Vagina (tissue), 2 donors: ENCODE results near the gene SUN1. TPM values are rescaled to one million over a fixed set of nuclear protein-coding genes. Genes with fewer than 3 reads are reported as not detected.
A peak's percentile ranks its signal among the peaks of the same experiment; 100 is the strongest.

Experiments used
- DNase-seq, 2 donors: peaks; one replicate each; pipeline ENCODE4 v3.0.0-alpha.2; 2017; ENCODE audit errors: extremely low spot score in 2 of 2
- H3K27ac ChIP-seq: fragments of 200-600 bp; sonication (generic); one replicate; pipeline ENCODE4 v1.5.1; 2019
- H3K27me3 ChIP-seq: fragments of 200-600 bp; sonication (generic); one replicate; pipeline ENCODE4 v1.5.1; 2019
- H3K36me3 ChIP-seq, 2 donors: fragments of 200-600 bp; sonication (generic); one replicate each; pipeline ENCODE4 v1.5.1; 2017 to 2019
- H3K4me1 ChIP-seq: fragments of 200-600 bp; sonication (generic); one replicate; pipeline ENCODE4 v1.5.1; 2019
- H3K4me3 ChIP-seq, 2 donors: fragments of 200-600 bp; sonication (generic); 1 replicate in 1 of 2; 2 replicates in 1 of 2; pipeline ENCODE4 v1.5.1; 2016 to 2019
- H3K9me3 ChIP-seq: fragments of 200-600 bp; sonication (generic); one replicate; pipeline ENCODE4 v1.5.1; 2019
- POLR2A ChIP-seq, 2 donors: fragments of 450-650 bp; IDR thresholded peaks; one replicate each; pipeline ENCODE4 v1.6.1; 2017; ENCODE audit warnings: antibody characterized with exemption in 2 of 2, mild to moderate bottlenecking in 2 of 2, moderate library complexity in 2 of 2
- POLR2AphosphoS5 ChIP-seq, 2 donors: sonication (generic); formaldehyde crosslinking; IDR thresholded peaks; one replicate each; pipeline ENCODE4 v1.9.0; 2017; ENCODE audit warnings: antibody characterized with exemption in 2 of 2, mild to moderate bottlenecking in 2 of 2, low read depth in 1 of 2; ENCODE audit not compliant: insufficient read depth in 1 of 2
- intact Hi-C: fragments of 100-400 bp; cut with DNase I; formaldehyde crosslinking; loops from one replicate; pipeline ENCODE4 v1.15.1; 2023
- total RNA-seq: library from RNA; depleted of rRNA; stranded (reverse); fragments of >200 nt; gene quantifications from one replicate; pipeline ENCODE4 v1.2.3, GENCODE V29; 2016
- TF ChIP-seq, protein P1 (sequence below), 3 experiments: fragments of 450-650 bp in 2 of 3; fragments of 200-600 bp in 1 of 3; sonication (generic) in 1 of 3; IDR thresholded peaks; one replicate each; pipeline ENCODE4 v1.5.1; 2017 to 2019; ENCODE audit warnings: antibody characterized with exemption in 3 of 3, mild to moderate bottlenecking in 2 of 3, moderate library complexity in 2 of 3

The SUN1 gene
- total RNA-seq, 1 donor from 2014 or later, result 170 TPM

DNA sequence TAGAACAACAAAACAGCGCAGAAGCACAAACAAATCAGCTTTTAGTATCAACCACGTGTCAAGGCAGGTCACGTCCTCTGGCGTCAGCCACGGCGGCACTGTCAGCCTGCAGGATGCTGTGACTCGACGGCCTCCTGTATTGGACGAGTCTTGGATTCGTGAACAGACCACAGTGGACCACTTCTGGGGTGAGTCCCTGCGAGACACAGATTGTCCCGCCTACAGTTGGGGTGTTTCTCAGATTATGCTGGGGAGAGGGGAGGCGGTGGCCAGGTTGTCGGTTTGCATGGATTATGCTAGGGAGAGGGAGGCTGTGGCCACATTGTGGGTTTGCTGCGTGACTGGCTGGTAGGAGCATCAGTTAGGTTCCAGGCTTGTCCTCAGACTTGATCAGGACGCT lies 9.7 kb downstream of the SUN1 start:
- H3K27me3 ChIP-seq, result no peaks in the 10 kb centered on the region
- peak overlapping the region; percentile 71 for H3K27ac ChIP-seq
- intact Hi-C loops, result no loop called here
- no peak for DNase-seq
- H3K4me1 ChIP-seq, result peaks cover 21% of the 10 kb centered on the region
- peaks cover 0 to 50% of the 10 kb centered on the region in 2 donors for H3K36me3 ChIP-seq
- no peak for TF ChIP-seq POLR2AphosphoS5 (IDR thresholded peaks at IDR 0.05; ENCODE audit: insufficient read depth in 1 of 2, low read depth in 1 of 2)
- TF ChIP-seq POLR2A (IDR thresholded peaks at IDR 0.05), result no peak
- TF ChIP-seq, protein P1, sequence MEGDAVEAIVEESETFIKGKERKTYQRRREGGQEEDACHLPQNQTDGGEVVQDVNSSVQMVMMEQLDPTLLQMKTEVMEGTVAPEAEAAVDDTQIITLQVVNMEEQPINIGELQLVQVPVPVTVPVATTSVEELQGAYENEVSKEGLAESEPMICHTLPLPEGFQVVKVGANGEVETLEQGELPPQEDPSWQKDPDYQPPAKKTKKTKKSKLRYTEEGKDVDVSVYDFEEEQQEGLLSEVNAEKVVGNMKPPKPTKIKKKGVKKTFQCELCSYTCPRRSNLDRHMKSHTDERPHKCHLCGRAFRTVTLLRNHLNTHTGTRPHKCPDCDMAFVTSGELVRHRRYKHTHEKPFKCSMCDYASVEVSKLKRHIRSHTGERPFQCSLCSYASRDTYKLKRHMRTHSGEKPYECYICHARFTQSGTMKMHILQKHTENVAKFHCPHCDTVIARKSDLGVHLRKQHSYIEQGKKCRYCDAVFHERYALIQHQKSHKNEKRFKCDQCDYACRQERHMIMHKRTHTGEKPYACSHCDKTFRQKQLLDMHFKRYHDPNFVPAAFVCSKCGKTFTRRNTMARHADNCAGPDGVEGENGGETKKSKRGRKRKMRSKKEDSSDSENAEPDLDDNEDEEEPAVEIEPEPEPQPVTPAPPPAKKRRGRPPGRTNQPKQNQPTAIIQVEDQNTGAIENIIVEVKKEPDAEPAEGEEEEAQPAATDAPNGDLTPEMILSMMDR (IDR thresholded peaks at IDR 0.05), result no peak
- no peak overlapping the region for H3K4me3 ChIP-seq
- no peaks in the 10 kb centered on the region for H3K9me3 ChIP-seq

GRCh38 chr7:842431-843031 lies 10.3 kb downstream of the SUN1 start:
- no peak overlapping the region for H3K4me3 ChIP-seq
- peak overlapping the region; percentile 71 for H3K27ac ChIP-seq
- H3K36me3 ChIP-seq, result peaks cover 0 to 50% of the 10 kb centered on the region in 2 donors
- no peak for TF ChIP-seq POLR2AphosphoS5 (IDR thresholded peaks at IDR 0.05; ENCODE audit: insufficient read depth in 1 of 2, low read depth in 1 of 2)
- TF ChIP-seq POLR2A (IDR thresholded peaks at IDR 0.05), result no peak
- TF ChIP-seq, protein P1 (IDR thresholded peaks at IDR 0.05), result no peak
- intact Hi-C loops, result no loop called here
- H3K27me3 ChIP-seq, result no peaks in the 10 kb centered on the region
- peaks cover 15% of the 10 kb centered on the region for H3K4me1 ChIP-seq
- no peaks in the 10 kb centered on the region for H3K9me3 ChIP-seq
- DNase-seq, result no peak

GRCh38 chr7:843230-843629 lies 11.0 kb downstream of the SUN1 start:
- Histone ChIP-seq H3K27me3 (no peaks in the 10 kb centered on the region), H3K36me3 (peaks cover 0 to 50% of the 10 kb centered on the region in 2 donors), H3K27ac (peak overlapping the region; percentile 71), H3K9me3 (no peaks in the 10 kb centered on the region), H3K4me3 (no peak overlapping the region), H3K4me1 (peaks cover 13% of the 10 kb centered on the region)
- DNase-seq, result no peak
- TF ChIP-seq, protein P1 (IDR thresholded peaks at IDR 0.05), result no peak
- no peak for TF ChIP-seq POLR2A (IDR thresholded peaks at IDR 0.05)
- no peak for TF ChIP-seq POLR2AphosphoS5 (IDR thresholded peaks at IDR 0.05; ENCODE audit: insufficient read depth in 1 of 2, low read depth in 1 of 2)
- intact Hi-C loops, result no loop called here

GRCh38 chr7:844043-844442 lies 11.8 kb downstream of the SUN1 start:
- intact Hi-C loops, result no loop called here
- H3K4me1 ChIP-seq, result peaks cover 13% of the 10 kb centered on the region
- DNase-seq, result no peak
- H3K4me3 ChIP-seq, result no peak overlapping the region
- H3K36me3 ChIP-seq, result peaks cover 0 to 48% of the 10 kb centered on the region in 2 donors
- H3K27ac ChIP-seq, result no peak overlapping the region
- H3K27me3 ChIP-seq, result no peaks in the 10 kb centered on the region
- no peaks in the 10 kb centered on the region for H3K9me3 ChIP-seq
- TF ChIP-seq, protein P1 (IDR thresholded peaks at IDR 0.05), result no peak
- TF ChIP-seq POLR2A (IDR thresholded peaks at IDR 0.05), result no peak
- no peak for TF ChIP-seq POLR2AphosphoS5 (IDR thresholded peaks at IDR 0.05; ENCODE audit: insufficient read depth in 1 of 2, low read depth in 1 of 2)

GRCh38 chr7:844514-844913 lies 12.2 kb downstream of the SUN1 start:
- H3K36me3 ChIP-seq, result peaks cover 0 to 51% of the 10 kb centered on the region in 2 donors
- H3K9me3 ChIP-seq, result no peaks in the 10 kb centered on the region
- no peak overlapping the region for H3K4me3 ChIP-seq
- peaks cover 13% of the 10 kb centered on the region for H3K4me1 ChIP-seq
- intact Hi-C loops, result no loop called here
- no peak for TF ChIP-seq POLR2AphosphoS5 (IDR thresholded peaks at IDR 0.05; ENCODE audit: insufficient read depth in 1 of 2, low read depth in 1 of 2)
- TF ChIP-seq POLR2A (IDR thresholded peaks at IDR 0.05), result no peak
- TF ChIP-seq, protein P1 (IDR thresholded peaks at IDR 0.05), result no peak
- H3K27me3 ChIP-seq, result no peaks in the 10 kb centered on the region
- H3K27ac ChIP-seq, result no peak overlapping the region
- DNase-seq, result no peak
